Motor neuron (in vitro differentiated cells): ENCODE measurements around the gene ATL2. TPM values are rescaled to one million over a fixed set of nuclear protein-coding genes. Genes with fewer than 3 reads are reported as not detected.
"Not testable (repeated sequence)": the region's sequence is repeated elsewhere in the genome, so short reads cannot be mapped to it uniquely, and the experiment has no call there.

Experiments
- ATAC-seq, 8 experiments: fragments of 200-7000 bp; cut with Tn5 transposase; replicated peaks in 6 of 8; 2 replicates each; pipeline ENCODE4 v1.8.0; 2021; ENCODE audit warnings: mild to moderate bottlenecking in 8 of 8, moderate library complexity in 8 of 8
- H3K27ac ChIP-seq, 2 donors: fragments of 250-450 bp; sonication (Bioruptor Pico); 2 replicates each; pipeline ENCODE4 v1.9.0; 2021; ENCODE audit warnings: antibody characterized with exemption in 2 of 2, mild to moderate bottlenecking in 2 of 2, moderate library complexity in 1 of 2
- H3K4me1 ChIP-seq, 2 donors: fragments of 250-450 bp; sonication (Bioruptor Pico); replicated peaks in 1 of 2; 2 replicates each; pipeline ENCODE4 v1.6.1; 2021; ENCODE audit warnings: antibody characterized with exemption in 2 of 2, mild to moderate bottlenecking in 2 of 2, moderate library complexity in 1 of 2
- H3K4me3 ChIP-seq, 5 donors: fragments of 250-450 bp; sonication (Bioruptor Pico); 2 replicates each; pipeline ENCODE4 v1.9.0; 2021; ENCODE audit warnings: antibody characterized with exemption in 5 of 5, mild to moderate bottlenecking in 5 of 5, moderate library complexity in 4 of 5
- WGBS, 10 experiments: fragments of 450-650 bp; shearing (Covaris generic); methylation state at CpG; one replicate each; pipeline ENCODE4 v1.0.0; 2022; 5-methylcytosine and 5-hydroxymethylcytosine counted together
- in situ Hi-C, 9 experiments: fragments of 400-800 bp; cut with MboI; loops; one replicate each; pipeline ENCODE4 v1.15.0; 2021; ENCODE audit warnings: low sequenced_read_pairs in 9 of 9, low pct_unique_long_range_greater_than_20kb in 2 of 9; ENCODE audit not compliant: unreplicated experiment in 9 of 9
- total RNA-seq, 8 experiments: library from RNA; unstranded; fragments of 300-600 nt; gene quantifications; 2 replicates each; pipeline versions ENCODE4 v1.2.3 to v1.2.4, GENCODE V29; 2022

The ATL2 gene
- total RNA-seq, 8 experiments from 2014 or later = 21.7 to 76.5 (median 49.1) TPM

GRCh38 chr2:38352336-38352735, 24.7 kb downstream of the ATL2 start:
- no peak overlapping the region for H3K27ac ChIP-seq
- no peak for ATAC-seq
- in situ Hi-C loops = no loop called here
- no peaks in the 10 kb centered on the region for H3K4me1 ChIP-seq
- H3K4me3 ChIP-seq = no peak overlapping the region

- Histone ChIP-seq H3K4me3 (no peak overlapping the region), H3K4me1 (no peaks in the 10 kb centered on the region), H3K27ac (no peak overlapping the region)
- WGBS, 10 experiments = 87 to 100% (median 95%) methylated on average over 1 to 5 of the region's 5 CpGs
- in situ Hi-C loops = no loop called here
- no peak for ATAC-seq
Observed at GRCh38 chr2:38345323-38346038, 31.6 kb downstream of the ATL2 start.

- H3K27ac ChIP-seq = no peak overlapping the region
- in situ Hi-C loops = no loop called here
- ATAC-seq = no peak
- WGBS, 10 experiments = 60 to 100% (median 100%) methylated on average over 1 to 3 of the region's 3 CpGs
- H3K4me3 ChIP-seq = no peak overlapping the region
- H3K4me1 ChIP-seq = no peaks in the 10 kb centered on the region
Observed at GRCh38 chr2:38344813-38345212, 32.3 kb downstream of the ATL2 start.

- no peak overlapping the region for H3K4me3 ChIP-seq
- in situ Hi-C loops = no loop called here
- no peaks in the 10 kb centered on the region for H3K4me1 ChIP-seq
- WGBS, 10 experiments = 89 to 100% (median 93%) methylated on average over 1 to 3 of the region's 3 CpGs; no CpG with 5 or more reads in 1 of the 10 experiments
- ATAC-seq = no peak
- no peak overlapping the region for H3K27ac ChIP-seq
Observed at GRCh38 chr2:38343212-38343611, 33.9 kb downstream of the ATL2 start.

- no peak overlapping the region for H3K27ac ChIP-seq
- ATAC-seq = no peak
- H3K4me1 ChIP-seq = no peaks in the 10 kb centered on the region
- in situ Hi-C loops = no loop called here
- 88 to 100% (median 97%) methylated on average over 3 to 6 of the region's 6 CpGs for WGBS, 10 experiments
- no peak overlapping the region for H3K4me3 ChIP-seq
Observed at GRCh38 chr2:38336621-38337020, 40.5 kb downstream of the ATL2 start.

GRCh38 chr2:38330754-38331153, 46.3 kb downstream of the ATL2 start:
- H3K4me3 ChIP-seq = no peak overlapping the region
- H3K27ac ChIP-seq = no peak overlapping the region
- WGBS, 10 experiments = 90 to 100% (median 100%) methylated on average over 1 to 7 of the region's 7 CpGs; no CpG with 5 or more reads in 3 of the 10 experiments
- ATAC-seq = no peak
- in situ Hi-C loops = no loop called here
- H3K4me1 ChIP-seq = no peaks in the 10 kb centered on the region

- no peak for ATAC-seq
- no peaks in the 10 kb centered on the region for H3K4me1 ChIP-seq
- H3K27ac ChIP-seq = no peak overlapping the region
- H3K4me3 ChIP-seq = no peak overlapping the region
- in situ Hi-C loops = no loop called here
- 79 to 100% (median 92%) methylated on average over 1 to 9 of the region's 9 CpGs; no CpG with 5 or more reads in 1 of the 10 experiments for WGBS, 10 experiments
Observed at GRCh38 chr2:38327580-38327979, 49.5 kb downstream of the ATL2 start.

GRCh38 chr2:38323623-38324022, 53.5 kb downstream of the ATL2 start:
- Histone ChIP-seq H3K27ac (no peak overlapping the region), H3K4me1 (no peaks in the 10 kb centered on the region), H3K4me3 (no peak overlapping the region)
- ATAC-seq = peak in 1 of 8 experiments; percentile 33
- 50 to 92% (median 84%) methylated on average over 1 to 6 of the region's 6 CpGs; no CpG with 5 or more reads in 2 of the 10 experiments for WGBS, 10 experiments
- in situ Hi-C loops = loop anchor here in 3 of 9 experiments (25.0 kb wide), 2 partner anchors 189 to 414 kb away; no protein-coding TSS in a partner anchor

- ATAC-seq = no peak
- in situ Hi-C loops = loop anchor here in 3 of 9 experiments (25.0 kb wide), 2 partner anchors 190 to 415 kb away; no protein-coding TSS in a partner anchor
- H3K27ac ChIP-seq = no peak overlapping the region
- H3K4me3 ChIP-seq = no peak overlapping the region
- no peaks in the 10 kb centered on the region for H3K4me1 ChIP-seq
Observed at GRCh38 chr2:38322224-38322914, 54.7 kb downstream of the ATL2 start.

- in situ Hi-C loops = loop anchor here in 4 of 9 experiments (10.0 to 25.0 kb wide), 3 partner anchors 186 to 418 kb away; no protein-coding TSS in a partner anchor
- 54 to 100% (median 95%) methylated on average over 1 to 5 of the region's 5 CpGs; no CpG with 5 or more reads in 3 of the 10 experiments for WGBS, 10 experiments
Observed at GRCh38 chr2:38319240-38319639, 57.8 kb downstream of the ATL2 start.

GRCh38 chr2:38317725-38318124, 59.3 kb downstream of the ATL2 start:
- Histone ChIP-seq H3K4me3 (no peak overlapping the region), H3K27ac (no peak overlapping the region), H3K4me1 (no peaks in the 10 kb centered on the region)
- ATAC-seq = no peak
- in situ Hi-C loops = loop anchor here in 4 of 9 experiments (10.0 to 25.0 kb wide), 3 partner anchors 187 to 420 kb away; no protein-coding TSS in a partner anchor

More at GRCh38 chr2:38319240-38319639, 57.8 kb downstream of the ATL2 start:
- not testable (repeated sequence) for H3K4me1 ChIP-seq, H3K4me3 ChIP-seq, ATAC-seq, H3K27ac ChIP-seq

- Histone ChIP-seq H3K27ac (no peak overlapping the region), H3K4me3 (no peak overlapping the region), H3K4me1 (no peaks in the 10 kb centered on the region)
- in situ Hi-C loops = loop anchor here in 4 of 9 experiments (10.0 to 25.0 kb wide), 3 partner anchors 189 to 421 kb away; no protein-coding TSS in a partner anchor
- WGBS, 10 experiments = 43 to 86% (median 63%) methylated on average over 1 to 2 of the region's 2 CpGs; no CpG with 5 or more reads in 3 of the 10 experiments
- ATAC-seq = peak in 4 of 8 experiments; percentile 59 to 83 (median 74)
Observed at GRCh38 chr2:38315707-38316333, 61.3 kb downstream of the ATL2 start.

GRCh38 chr2:38308821-38309220, 68.3 kb downstream of the ATL2 start:
- ATAC-seq = no peak
- Histone ChIP-seq H3K27ac (no peak overlapping the region), H3K4me3 (no peak overlapping the region), H3K4me1 (no peaks in the 10 kb centered on the region)
- WGBS, 10 experiments = 56 to 100% (median 100%) methylated on average over 1 of the region's 1 CpG; no CpG with 5 or more reads in 1 of the 10 experiments
- in situ Hi-C loops = loop anchor here in 3 of 9 experiments (25.0 kb wide), 2 partner anchors 203 to 428 kb away; no protein-coding TSS in a partner anchor
